OCI-M2 (cell line): ENCODE results near the gene ASTL.
"Not testable (repeated sequence)": the region's sequence is repeated elsewhere in the genome, so short reads cannot be mapped to it uniquely, and the experiment has no call there.

Experiments used
- DNase-seq: peaks from one replicate; lab custom pipeline; 2025; ENCODE audit not compliant: unreplicated experiment; lab: John Stamatoyannopoulos, UW

Gene ASTL

DNA sequence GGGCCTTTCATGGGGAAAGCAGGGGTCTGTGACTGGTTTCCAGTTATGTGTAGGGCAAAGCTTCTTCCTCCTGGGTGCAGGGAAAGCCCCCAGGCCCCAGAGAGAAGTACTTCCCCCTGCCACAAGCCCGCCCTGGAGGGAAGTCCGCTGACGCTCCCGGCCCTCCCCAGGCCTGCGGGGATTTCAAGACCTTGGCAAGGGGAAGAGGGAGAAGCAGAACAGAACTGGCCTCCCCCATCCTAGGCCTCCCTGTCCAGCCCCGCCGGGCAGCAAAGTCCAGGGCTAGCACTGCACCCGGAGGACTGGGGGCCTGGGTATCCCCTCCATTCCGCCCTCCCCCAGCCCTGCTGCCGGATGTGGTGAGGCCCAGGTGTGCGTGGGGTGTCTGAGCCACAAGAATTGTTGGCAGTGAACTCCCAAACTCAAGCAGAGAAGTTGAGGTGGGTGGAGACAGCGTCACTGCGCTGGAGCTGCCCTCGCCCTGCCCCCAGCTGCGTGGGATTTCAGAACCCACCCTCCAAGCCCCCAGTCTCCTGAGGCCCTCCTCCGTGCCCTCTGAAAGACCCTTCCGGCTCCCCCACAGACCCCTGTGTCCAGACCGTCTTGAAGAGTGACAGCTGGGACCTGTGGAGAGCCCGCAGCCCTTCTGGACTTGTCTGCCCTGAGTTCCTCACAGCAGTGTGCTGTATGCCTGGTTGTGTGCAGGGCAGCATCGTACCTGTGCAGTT, 8.0 kb upstream of the ASTL start:
- no peak for DNase-seq

DNA sequence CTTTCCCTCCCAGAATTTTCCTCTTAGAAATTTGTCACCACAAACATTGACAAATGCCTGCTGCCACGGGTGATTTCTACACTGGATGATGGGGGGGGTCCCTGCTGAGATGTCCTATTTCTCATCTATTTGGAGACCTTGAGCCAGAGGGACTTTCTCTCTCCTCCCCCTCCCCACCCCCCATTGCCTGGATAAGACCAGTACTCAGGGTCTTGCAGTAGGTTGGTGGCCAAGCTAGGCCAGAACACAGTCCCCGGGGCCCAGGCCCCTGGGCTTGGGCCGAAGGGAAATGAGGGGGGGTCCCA, 7.5 kb upstream of the ASTL start:
- DNase-seq: no peak

DNA sequence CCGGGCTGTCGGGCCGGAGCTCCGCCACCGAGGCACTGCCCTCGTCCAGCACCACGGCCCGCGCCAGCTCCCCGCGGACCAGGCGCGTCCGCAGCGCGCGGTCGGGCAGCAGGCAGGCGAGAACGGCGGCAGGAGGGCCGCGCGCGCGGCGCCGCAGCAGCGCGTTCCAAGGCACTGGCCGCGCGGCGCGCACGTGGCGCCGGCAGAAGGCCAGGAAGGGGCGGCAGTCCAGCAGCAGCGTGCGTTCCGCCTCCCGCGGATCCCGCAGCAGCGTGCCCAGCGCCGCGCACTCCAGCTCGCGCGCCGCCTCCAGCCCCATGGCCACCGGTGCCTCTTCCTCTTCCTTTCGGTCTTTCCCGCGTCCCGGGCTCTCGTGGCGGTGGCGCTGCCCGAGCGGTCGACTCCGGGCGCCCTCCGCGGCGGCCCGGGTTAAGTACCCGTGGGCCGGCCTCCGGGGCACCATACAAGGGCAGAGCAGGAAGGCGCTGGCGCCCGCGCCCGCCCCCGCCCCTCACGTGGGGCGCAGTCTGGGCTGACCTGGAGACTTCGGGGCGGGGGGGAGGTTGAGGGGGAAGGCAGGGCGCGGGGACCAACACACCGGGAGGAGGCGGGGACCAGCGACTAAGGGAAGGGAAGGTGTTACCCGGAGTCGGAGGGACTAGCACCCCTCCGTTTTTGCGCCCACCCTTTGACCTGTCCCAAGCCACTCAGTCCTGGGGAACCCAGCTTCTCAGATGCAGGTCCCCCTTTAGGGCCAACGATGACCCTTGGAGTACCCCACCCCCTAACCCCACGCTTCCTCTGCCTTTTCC, 6.9 kb upstream of the ASTL start, which contains the start of gene DUSP2:
Gene DUSP2 (minus strand): TSS at position 405 of the 812 bp plus-strand sequence. CDS start 86 bp downstream, at position 319.
- DNase-seq: peak; percentile 23

DNA sequence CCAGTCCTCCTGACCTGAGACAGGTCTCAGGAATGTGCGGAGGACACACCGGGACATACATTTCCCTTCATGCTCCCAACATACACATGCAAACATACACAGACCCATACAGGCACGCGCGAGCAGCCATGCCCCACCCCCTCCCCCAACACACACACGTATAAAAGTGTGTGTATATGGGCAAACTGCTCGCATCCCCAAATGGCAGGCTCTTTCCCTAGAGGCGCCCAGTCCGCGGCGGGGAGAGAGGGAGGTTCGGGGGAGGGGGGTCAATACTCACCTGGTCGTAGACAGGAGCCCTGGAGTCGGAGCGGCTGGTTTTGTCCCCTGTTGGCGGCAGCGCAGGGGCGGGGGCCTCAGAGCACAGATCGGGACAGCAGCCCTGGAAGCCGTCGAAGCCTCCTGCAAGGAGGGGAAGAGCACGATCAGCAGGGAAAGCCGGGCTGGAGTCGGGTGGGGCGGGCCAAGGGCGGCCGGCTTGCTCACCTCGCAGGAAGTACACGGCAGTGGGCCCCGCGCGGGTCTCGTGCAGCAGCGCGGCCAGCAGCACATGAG, 6.3 kb upstream of the ASTL start:
- DNase-seq: no peak

DNA sequence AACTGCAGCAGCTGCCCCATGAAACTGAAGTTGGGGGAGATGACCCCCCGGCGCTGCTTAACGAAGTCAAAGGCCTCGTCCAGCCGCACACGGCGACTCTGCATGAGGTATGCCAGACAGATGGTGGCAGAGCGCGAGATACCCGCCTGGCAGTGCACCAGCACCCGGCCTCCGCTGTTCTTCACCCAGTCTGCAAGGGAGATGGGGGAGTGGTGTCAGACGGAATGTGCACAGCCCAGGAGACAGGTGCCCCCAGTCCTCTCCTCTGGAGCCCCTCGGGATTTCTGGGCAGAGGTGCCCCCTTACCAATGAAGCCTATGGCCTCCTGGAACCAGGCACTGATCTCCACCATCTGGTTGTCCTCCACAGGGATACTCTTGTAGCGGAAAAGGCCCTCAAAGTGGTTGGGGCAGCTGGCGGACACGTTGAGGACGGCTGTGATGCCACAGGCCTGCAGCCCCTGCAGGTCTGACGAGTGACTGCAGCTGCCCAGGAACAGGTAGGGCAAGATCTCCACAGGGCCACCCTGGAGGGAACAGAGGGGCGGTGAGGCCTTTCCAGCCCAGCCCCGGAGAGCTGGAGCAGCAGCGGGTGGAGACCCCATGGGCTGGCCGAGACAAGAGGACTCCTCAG, 5.7 kb upstream of the ASTL start:
- no peak for DNase-seq

DNA sequence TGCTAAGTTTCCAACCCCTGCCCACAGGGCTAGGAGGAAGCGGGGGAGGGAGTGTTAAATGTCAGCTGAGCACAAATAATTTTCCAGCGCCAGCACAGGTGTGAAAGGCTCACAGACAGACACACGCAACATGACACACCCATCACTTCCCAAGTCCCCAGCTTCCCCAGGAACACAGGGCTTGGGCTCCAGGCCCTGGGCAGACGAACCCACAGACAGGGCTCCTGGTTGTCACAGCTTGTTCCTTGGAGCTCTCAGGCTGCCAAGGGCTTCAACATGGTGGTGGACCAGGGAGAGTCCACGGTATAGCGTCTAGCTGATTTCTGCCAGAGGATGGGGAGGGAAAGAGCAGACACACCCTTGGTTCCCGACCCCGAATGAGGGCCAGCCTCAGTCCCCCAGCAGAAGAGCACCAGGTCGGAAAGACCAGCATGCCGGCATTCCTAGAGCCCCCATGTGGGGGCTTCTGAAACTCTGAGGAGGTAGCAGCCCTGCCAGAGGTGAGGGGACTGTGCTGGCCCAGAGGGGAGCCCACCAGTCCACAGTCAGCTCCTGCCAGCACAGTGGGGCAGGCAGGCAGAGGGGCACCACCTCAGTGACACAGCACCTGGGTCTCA, 5.0 kb upstream of the ASTL start:
- no peak for DNase-seq

DNA sequence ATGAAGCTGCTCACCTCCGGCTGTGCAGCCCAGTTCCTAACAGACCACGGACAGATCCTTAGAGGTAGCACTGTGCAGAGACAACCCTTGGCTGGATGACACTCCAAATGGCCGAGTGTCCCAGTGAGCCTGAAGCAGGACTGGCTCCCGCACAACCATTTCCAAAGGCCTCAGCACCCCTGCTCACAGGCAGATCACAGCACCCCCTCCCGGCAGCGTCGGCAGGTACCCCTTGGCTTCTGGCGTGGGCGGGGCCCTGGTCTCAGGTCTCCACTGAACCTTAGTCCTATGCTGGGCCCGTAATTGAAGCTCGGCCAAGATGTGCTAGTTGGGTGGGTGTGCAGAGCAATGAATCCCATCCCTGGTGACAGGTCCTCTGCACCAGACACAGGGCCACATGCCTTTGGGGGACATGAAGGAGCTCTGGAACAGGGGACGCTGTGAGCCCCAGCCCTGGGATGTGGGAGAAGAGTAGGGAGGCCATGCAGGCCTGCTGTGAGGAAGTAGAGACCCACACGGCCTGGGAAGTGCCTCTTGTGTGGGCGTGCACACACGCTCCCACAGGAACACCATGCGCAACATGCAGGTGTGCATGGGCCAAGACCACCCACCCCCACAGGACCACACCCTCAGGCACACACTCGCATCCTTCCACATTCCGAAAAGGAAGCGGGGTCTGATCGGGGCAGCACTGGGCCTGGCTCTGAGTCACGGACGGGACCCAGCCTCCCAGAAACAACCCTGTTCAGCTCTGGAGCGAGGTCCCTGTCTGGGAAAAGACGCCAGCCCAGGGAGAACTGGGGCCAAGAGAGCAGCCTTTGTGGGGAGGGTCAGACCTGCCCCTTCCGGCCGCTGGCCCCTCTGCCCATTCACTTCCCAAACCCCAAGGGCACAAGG, 4.2 kb upstream of the ASTL start:
- no peak for DNase-seq

DNA sequence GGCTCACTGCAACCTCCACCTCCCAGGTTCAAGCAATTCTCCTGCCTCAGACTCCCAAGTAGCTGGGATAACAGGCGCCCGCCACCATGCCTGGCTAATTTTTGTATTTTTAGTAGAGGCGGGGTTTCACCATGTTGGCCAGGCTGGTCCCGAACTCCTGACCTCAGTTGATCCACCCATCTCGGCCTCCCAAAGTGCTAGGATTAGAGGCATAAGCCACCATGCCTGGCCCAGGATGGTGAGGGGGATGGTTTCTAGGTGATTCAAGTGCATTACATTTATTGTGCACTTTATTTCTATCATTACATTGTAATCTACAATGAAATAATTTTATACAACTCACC, 3.3 kb upstream of the ASTL start:
- not testable (repeated sequence) for DNase-seq

DNA sequence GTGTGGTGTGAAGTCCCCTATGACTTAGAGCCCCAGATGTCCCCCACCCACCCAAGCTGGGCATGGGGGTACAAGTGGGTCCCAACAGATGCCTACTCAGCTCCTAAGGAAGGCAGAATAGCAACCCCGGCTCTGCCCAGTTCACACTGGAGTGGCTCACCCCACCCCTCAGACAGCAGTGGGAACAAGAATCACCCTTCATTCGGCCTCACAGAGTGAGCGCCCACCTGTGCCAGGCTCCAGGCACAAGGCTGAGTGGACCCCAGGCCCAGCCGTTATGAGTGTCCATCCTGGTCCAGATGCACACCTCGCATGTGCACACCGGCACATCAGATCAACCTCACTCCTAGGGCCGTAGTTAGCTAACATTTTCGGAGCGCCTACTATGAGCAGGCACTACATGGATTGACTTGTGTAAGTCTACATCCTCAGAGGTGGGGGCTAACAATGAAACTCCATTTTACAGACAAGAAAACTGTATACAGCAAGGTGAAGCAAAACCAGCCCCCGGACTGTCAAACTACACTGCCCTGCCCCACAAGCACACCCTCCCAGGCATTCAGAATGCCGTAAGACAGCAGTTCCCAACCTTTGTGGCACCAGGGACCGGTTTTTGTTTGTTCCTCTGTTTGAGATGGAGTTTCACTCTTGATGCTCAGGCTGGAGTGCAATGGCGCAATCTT, 2.8 kb upstream of the ASTL start:
- no peak for DNase-seq

DNA sequence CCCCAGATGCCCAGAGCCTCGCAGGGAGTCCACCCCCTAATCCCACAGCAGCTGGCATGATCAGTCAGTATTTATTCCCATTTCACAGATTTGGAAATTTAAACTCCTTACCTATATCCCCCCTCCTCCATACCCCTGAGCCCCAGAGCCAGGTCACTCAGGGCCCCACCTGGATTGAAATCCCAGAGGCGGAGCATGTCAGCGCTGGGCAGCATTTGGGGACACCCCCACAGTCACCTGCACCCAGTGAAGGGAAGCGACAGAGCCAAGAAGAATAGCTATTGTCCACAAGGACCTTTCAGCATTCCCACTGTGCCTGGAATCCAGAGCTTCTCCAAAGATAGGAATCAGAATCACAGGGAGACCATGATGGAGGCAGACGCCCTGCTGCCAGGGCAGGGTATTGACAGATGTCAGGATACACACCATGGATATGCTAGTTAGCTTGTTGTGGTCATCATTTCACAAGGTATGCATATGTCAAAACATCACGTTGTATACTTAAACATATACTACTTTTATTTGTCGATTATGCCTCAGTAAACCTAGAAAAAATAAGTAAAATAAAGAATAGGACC, 968 bp upstream of the ASTL start:
- DNase-seq: no peak

DNA sequence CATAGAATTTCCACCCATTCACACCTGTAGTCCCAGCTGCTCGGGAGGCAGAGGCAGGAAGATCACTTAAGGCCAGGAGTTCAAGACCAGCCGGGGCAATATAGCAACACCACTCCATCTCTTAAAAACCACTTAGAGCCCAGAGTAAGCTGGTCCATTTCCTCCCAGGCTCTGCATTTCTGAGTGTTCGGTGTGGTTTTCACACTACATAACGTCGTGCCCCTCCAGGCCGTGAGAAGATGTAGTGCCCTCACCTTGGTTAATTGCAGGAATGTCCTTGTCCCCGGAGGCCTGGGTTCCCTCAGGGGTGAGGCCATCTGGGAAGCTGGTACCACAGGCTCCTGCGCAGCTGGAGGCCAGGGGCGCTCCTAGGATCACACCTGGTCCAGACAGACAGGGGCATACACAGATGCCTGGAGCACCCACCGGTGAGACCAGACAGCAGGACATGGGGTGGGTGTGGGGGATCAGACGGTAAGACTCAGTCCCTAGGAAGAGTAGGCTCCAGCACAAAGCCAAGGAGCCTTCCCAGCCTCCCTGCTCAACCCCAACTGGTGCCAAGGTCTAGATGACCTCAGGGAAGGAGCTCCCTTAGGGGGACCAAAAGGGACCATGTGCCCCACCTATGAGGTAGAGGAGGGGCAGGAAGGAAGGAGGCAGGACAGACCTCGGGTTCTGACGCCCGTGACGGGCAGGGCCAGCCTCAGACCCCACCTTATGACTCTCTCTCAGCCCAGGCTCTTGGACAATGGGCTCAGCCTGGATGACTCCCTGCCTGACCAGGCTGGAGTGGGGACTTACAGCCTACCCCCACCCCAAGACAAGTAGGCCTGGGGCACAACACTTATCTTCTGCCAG, 752 bp downstream of the ASTL start:
- DNase-seq: no peak

DNA sequence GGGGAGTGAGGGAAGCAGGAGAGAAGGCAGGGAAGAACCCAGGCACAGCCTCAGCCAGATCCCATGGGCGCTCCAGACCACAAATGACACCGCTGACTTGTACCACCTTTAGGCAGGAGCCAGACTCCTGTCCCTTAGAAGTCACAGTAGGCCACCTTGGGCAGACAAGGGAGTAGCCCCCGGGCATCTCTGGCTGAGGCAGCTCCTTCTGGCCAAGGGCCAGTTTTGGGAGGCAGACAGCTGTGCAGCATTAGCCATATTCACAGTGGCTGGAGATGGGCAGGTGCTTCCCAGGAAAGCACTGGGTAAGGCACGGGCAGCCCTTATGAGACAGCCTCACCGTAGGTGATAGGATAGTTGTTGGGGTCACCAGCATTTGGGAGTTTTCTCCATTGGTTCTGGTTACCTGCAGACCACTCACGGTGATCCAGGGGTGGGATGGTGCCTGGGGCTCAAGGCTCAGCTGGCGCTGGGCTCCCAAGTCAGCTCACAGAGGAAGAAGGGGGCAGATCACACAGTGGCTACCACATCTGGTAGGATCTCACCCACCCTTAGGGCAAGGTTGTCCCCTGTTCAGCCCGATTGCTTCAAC, 2.1 kb downstream of the ASTL start:
- DNase-seq: no peak

DNA sequence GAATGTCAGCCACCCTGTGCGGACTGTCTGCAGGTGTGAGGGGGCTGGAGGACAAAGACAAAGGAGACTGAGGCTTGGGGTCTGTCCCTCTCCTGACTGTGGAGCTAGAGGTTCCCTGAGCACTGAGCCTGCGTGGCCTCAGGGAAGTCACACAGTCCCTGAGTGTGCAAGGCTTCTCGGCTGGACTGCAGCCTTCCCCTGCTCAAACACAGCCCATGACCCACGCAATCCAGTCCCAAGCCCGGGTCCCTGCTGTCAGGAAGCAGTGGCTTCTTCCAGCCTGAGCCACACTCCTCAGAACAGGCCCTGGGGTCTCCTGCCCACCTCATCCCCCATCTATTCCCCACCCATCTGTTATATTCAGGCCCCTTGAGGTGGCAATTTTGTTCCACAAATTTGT, 2.7 kb downstream of the ASTL start:
- no peak for DNase-seq

DNA sequence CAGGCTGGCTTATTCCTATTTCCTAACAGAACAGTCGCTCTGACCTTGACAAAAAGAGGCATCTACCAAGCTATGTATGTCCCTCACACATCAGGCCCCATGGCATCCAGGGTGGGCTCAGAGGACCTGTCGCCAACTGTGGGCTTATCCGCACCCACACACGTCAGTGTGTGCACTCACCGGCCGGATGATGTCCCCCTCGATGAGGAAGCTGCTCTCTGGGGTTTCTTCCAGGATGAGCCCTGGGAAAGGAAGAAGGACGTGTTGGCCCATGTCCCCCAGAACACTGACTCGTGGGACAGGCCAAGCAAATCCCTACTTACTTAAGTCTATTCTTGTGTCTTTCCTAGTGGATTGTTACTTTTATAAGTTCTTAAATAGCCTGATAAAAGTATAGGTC, 3.1 kb downstream of the ASTL start:
- no peak for DNase-seq

DNA sequence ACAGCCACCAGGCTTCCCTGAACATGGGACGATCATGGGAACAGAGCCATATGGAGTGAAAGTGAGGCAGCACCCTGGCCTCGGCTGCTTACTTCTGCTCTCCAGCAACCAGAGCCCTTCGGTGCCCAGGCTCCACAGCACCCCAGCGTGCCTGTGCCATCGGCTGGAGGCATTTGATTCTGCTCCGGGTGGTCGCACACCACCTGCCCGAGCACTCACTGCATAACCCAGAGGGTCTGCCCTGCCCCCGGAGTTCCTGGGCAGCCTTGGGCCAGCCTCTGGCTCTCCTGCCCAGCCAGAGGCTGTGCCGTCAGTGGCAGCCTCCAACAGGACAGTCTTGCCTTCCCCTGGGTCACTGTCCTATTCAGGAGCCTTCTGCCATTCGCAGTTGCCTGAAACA, 3.9 kb downstream of the ASTL start:
- no peak for DNase-seq

DNA sequence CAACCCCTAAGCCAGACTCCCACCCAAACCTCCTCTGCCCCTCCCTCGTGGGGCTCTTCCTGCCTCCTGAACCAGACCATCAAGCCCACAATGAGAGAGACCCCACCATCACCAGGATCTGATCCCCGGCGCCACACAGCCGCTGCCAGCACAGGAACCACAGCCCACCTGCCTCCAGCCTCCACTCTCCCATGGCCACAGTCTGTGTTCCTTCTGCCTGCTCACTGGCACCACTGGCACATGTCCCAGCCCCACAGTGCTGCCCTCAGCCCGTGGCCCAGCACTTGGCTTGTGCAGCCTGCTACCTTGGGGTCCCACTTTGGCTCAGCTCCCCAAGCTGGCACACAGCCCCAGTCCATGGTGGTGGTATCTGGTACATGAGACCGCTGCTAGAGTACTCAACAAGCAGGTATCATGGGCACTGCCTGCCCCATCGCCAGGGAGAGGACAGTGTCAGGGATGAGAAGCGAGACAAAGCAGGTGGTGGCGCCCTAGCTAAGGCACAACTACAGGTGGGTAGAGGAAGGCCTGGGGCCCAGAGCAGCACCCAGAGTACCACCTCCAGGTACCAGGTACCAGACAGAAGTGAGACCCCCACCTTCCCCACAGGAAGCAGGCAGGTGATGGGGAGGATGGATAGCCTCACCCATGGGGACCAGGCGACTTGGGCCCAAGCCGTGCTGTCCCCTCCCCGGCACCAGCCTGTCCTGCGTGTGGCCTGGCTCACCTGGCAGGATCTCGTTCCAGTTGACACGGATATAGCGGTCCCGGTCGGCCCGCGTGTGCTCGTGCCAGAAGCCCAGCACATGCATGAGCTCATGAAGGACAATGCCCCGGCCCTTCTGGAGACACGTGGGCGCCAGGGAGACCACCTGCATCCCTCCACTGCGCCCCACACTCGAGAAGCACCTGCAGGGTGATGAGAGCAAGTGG, 6.2 kb downstream of the ASTL start:
- no peak for DNase-seq

DNA sequence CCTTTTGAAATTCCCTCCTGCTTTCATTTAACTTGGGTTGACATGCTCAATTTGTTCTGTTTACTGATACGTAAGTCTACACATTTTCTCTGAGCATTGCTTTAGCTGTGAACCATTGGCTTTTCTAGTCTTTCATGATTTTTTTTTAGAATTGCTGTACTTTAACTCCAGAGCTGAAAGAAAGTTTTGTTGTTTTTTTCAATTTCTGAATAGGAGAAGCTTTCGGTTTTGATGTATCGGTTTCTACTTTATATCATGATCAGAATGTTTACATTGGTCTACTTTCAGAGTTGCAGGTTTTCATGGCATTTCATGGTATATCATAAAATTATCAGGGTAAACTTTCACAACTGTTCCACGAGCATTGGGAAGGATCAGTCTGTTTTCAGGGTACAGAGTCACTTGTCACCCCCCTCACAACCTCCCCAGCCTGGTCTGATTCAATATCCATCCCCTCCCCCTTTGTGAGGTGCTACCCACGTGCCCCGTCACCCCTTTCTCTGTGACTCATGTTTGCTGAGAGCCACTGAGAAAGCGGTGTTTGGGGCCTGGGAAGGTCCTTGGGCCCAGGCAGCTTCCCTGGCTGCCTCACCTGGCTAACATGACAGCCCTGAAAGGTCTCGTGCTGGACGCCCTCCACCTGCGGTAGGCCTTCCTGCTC, 7.0 kb downstream of the ASTL start:
- DNase-seq: no peak
